ENCODE measurements around the gene ZNF365.
"Not testable (repeated sequence)": the region's sequence is repeated elsewhere in the genome, so short reads cannot be mapped to it uniquely, and the experiment has no call there.

GRCh38 chr10:62378877-62379276, 4.7 kb downstream of the ZNF365 start:
- not testable (repeated sequence) for TF ChIP-seq POLR2A (IDR thresholded peaks at IDR 0.05; ENCODE audit: low read length); GATA1 (IDR thresholded peaks at IDR 0.05; ENCODE audit: low read depth, low read length)

Data from erythroblast (primary cell).